ENCODE results near the gene LATS2. TPM values are rescaled to one million over a fixed set of nuclear protein-coding genes. Genes with fewer than 3 reads are reported as not detected.
A peak's percentile ranks its signal among the peaks of the same experiment; 100 is the strongest.

Gene LATS2
- total RNA-seq, 1 donor from 2014 or later: 44.1 TPM

DNA sequence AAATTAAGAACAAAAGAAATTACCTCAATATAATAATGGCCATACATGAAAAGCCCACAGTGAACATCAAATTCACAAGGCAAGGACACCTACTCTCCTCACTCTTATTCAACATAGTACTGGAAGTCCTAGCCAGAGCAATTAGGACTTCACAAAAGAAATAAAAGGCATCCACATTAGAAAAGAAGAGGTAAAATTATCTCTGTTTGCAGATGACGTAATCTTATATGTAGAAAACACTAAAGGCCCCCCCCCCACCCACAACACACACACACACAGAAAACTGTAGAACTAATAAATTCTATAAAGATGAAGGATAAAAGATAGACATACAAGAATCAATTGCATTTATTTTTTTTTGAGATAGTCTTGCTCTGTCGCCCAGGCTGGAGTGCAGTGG is 25.5 kb upstream of the LATS2 start:
- H3K4me1 ChIP-seq: no peaks in the 10 kb centered on the region
- no peaks in the 10 kb centered on the region for H3K9me3 ChIP-seq
- no peaks in the 10 kb centered on the region for H3K36me3 ChIP-seq
- TF ChIP-seq CTCF (IDR thresholded peaks at IDR 0.05): no peak
- ATAC-seq (no peak), DNase-seq (no peak)
- intact Hi-C loops (cut with DNase I): no loop called here
- no peak overlapping the region for H3K4me3 ChIP-seq
- H3K27ac ChIP-seq: no peak overlapping the region
- no peaks in the 10 kb centered on the region for H3K27me3 ChIP-seq

GRCh38 chr13:21081926-21082325 is 20.5 kb upstream of the LATS2 start:
- Histone ChIP-seq H3K4me3 (no peak overlapping the region), H3K9me3 (no peaks in the 10 kb centered on the region), H3K27me3 (no peaks in the 10 kb centered on the region), H3K27ac (no peak overlapping the region), H3K4me1 (peaks cover 19% of the 10 kb centered on the region), H3K36me3 (no peaks in the 10 kb centered on the region)
- ATAC-seq: no peak
- intact Hi-C loops (cut with DNase I): no loop called here
- DNase-seq: no peak
- TF ChIP-seq CTCF (IDR thresholded peaks at IDR 0.05): no peak

DNA sequence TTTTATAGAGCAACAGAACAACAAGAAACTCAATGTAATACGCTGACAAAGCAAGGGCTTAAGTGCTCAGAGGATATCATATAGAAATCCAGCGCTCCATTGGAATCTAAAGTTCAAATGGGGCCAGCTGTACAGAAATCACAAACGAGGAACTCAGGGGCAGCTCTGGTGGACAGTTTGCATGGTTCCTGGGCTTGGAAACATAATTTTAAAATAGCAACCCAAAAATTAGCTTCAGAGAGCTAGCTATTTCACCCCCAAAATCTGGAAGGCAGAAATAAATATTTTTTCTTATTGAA is 19.2 kb upstream of the LATS2 start:
- no peak for TF ChIP-seq CTCF (IDR thresholded peaks at IDR 0.05)
- H3K27ac ChIP-seq: peak overlapping the region; percentile 37
- intact Hi-C loops (cut with DNase I): no loop called here
- peaks cover 19% of the 10 kb centered on the region for H3K4me1 ChIP-seq
- no peaks in the 10 kb centered on the region for H3K36me3 ChIP-seq
- no peaks in the 10 kb centered on the region for H3K27me3 ChIP-seq
- peak overlapping the region; percentile 19 for H3K4me3 ChIP-seq
- H3K9me3 ChIP-seq: no peaks in the 10 kb centered on the region
- ATAC-seq (no peak), DNase-seq (no peak)

GRCh38 chr13:21079761-21080592 is 18.6 kb upstream of the LATS2 start:
- H3K27me3 ChIP-seq: no peaks in the 10 kb centered on the region
- H3K4me1 ChIP-seq: peaks cover 25% of the 10 kb centered on the region
- peak; percentile 63 for ATAC-seq
- H3K27ac ChIP-seq: peak overlapping the region; percentile 37
- H3K9me3 ChIP-seq: no peaks in the 10 kb centered on the region
- TF ChIP-seq CTCF (IDR thresholded peaks at IDR 0.05): no peak
- DNase-seq: no peak
- H3K36me3 ChIP-seq: no peaks in the 10 kb centered on the region
- H3K4me3 ChIP-seq: peak overlapping the region; percentile 19
- intact Hi-C loops (cut with DNase I): no loop called here

- peak overlapping the region; percentile 37 for H3K27ac ChIP-seq
- no peaks in the 10 kb centered on the region for H3K9me3 ChIP-seq
- no peaks in the 10 kb centered on the region for H3K27me3 ChIP-seq
- intact Hi-C loops (cut with DNase I): no loop called here
- no peak overlapping the region for H3K4me3 ChIP-seq
- no peak for ATAC-seq
- no peak for TF ChIP-seq CTCF (IDR thresholded peaks at IDR 0.05)
- H3K36me3 ChIP-seq: no peaks in the 10 kb centered on the region
- peaks cover 32% of the 10 kb centered on the region for H3K4me1 ChIP-seq
- DNase-seq: no peak
Observed at GRCh38 chr13:21079221-21079620, 17.8 kb upstream of the LATS2 start.

GRCh38 chr13:21078501-21078900 is 17.1 kb upstream of the LATS2 start:
- ATAC-seq (no peak), DNase-seq (no peak)
- H3K4me1 ChIP-seq: peaks cover 33% of the 10 kb centered on the region
- H3K4me3 ChIP-seq: no peak overlapping the region
- no peaks in the 10 kb centered on the region for H3K36me3 ChIP-seq
- H3K27me3 ChIP-seq: no peaks in the 10 kb centered on the region
- H3K27ac ChIP-seq: no peak overlapping the region
- H3K9me3 ChIP-seq: no peaks in the 10 kb centered on the region
- intact Hi-C loops (cut with DNase I): no loop called here
- no peak for TF ChIP-seq CTCF (IDR thresholded peaks at IDR 0.05)
